Body of pancreas (tissue), 4 donors: Measurements from ENCODE around the gene KREMEN2.

Source experiments
- CTCF ChIP-seq, 7 experiments: fragments of 450-650 bp in 4 of 7; fragments of 200-600 bp in 3 of 7; sonication (generic) in 3 of 7; IDR thresholded peaks; one replicate each; pipeline ENCODE4 v1.5.1; 2016 to 2019; ENCODE audit warnings: antibody characterized with exemption in 7 of 7
- POLR2A ChIP-seq, 3 donors: fragments of 450-650 bp; IDR thresholded peaks; one replicate each; pipeline ENCODE4 v1.6.1; 2016; ENCODE audit warnings: antibody characterized with exemption in 3 of 3, mild to moderate bottlenecking in 2 of 3

DNA sequence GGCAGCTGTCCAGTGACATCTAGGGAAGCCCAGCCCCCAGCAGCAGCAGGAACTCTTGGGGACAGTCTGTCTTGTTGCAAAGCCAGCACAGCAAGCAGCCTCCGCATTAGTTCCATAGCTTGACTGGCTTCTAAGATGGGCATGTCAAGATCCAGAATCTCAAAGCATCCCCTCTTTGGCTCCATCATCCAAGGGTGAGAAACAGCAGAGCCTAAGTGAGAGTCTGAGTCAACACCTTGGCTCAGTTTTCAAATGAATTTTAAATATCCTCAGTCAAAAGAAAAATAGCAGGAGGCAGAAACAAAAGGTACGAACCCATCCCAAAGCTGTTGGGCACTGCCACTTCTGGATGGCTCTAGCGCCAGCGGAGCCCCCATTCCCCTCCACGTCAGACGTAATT lies 50.9 kb downstream of the KREMEN2 start:
- TF ChIP-seq POLR2A (IDR thresholded peaks at IDR 0.05), result no peak
- no peak for TF ChIP-seq CTCF (IDR thresholded peaks at IDR 0.05)
